ENCODE measurements around the gene PALM2AKAP2.

Gene PALM2AKAP2

DNA sequence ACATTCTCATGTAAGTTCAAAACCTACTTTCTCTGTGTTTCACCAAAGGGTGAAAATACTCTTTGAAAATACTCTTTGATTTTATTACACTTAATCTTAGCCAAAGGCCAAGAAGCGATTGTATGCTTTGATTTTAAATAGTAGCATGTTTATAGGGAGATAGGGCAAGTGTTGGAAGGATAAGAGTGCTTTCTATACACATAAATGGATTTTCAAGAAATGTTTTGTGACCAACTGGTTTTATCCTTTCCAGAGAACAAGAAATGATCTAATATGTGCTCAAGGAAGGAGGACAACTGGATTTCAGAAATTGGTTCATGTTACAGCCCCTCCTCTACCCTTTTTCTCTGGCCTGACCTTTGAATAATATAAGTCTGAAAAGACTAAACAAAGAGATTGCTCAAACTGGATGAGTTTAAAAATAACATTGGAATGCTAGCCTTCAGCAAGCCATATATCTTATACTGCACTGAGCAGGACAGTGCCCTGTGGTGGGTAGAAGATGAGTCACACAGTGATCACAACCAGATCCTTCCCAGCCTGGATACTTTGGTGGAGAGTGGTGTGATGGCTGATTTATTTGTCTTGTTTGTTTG lies 13.1 kb downstream of the PALM2AKAP2 start:
- no peak overlapping the region for H3K4me3 ChIP-seq (ENCODE audit: low read depth, low read length)
- no peak for DNase-seq (ENCODE audit: low read depth)
- TF ChIP-seq, protein P1, sequence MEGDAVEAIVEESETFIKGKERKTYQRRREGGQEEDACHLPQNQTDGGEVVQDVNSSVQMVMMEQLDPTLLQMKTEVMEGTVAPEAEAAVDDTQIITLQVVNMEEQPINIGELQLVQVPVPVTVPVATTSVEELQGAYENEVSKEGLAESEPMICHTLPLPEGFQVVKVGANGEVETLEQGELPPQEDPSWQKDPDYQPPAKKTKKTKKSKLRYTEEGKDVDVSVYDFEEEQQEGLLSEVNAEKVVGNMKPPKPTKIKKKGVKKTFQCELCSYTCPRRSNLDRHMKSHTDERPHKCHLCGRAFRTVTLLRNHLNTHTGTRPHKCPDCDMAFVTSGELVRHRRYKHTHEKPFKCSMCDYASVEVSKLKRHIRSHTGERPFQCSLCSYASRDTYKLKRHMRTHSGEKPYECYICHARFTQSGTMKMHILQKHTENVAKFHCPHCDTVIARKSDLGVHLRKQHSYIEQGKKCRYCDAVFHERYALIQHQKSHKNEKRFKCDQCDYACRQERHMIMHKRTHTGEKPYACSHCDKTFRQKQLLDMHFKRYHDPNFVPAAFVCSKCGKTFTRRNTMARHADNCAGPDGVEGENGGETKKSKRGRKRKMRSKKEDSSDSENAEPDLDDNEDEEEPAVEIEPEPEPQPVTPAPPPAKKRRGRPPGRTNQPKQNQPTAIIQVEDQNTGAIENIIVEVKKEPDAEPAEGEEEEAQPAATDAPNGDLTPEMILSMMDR (IDR thresholded peaks at IDR 0.05; ENCODE audit: low read depth, low read length, missing control alignments): no peak

DNA sequence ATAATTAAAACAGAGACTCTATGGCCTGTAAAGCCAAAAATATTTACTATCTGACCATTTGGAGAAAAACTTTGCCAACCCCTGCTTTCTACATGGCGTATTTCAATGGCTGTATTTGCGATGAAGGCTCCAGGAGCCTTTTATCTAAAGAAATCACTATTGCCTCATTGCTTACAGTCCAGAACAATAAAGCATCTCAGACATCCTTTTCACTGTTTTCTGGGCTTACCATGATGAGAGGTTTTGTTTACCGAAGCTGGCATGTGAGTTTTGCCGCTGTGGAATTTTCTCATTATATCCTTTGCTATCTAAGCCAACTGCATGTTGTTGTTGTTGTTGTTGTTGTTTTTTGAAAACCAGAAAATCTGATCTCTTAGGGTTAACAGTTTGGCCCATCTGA lies 13.9 kb downstream of the PALM2AKAP2 start:
- TF ChIP-seq, protein P1 (IDR thresholded peaks at IDR 0.05; ENCODE audit: low read depth, low read length, missing control alignments): no peak
- no peak overlapping the region for H3K4me3 ChIP-seq (ENCODE audit: low read depth, low read length)
- DNase-seq (ENCODE audit: low read depth): no peak

DNA sequence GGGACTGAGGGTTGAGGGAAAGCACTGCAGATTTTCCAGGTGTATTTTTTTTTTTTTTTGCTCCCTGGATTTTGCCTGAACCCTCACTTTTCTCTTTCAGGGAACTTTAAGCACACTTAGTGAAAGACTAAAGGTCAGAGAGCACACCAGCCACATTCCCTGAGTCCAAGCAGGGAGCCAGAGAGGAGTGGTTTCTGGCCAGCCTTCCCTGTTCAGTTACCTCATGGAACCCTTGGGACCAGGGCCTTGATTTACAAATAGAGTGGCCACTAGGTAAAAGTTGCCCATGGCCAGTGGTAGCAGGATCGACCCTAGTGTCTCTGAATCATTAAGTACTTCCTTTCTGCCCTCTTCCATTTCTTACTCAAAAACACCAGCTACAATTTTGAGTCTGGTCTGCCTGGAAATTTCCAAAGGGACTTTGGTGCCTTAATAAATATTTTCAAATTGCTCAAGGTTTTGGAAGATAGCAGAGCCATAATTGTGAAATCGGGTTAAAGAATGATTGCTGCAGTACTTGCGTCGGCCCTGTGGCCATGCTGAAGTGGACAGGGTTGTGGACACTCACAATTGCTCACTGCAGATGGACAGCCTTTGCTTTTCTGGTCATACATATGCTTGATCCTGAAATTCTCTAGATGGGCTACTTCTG lies 14.5 kb downstream of the PALM2AKAP2 start:
- TF ChIP-seq, protein P1 (IDR thresholded peaks at IDR 0.05; ENCODE audit: low read depth, low read length, missing control alignments): no peak
- no peak for DNase-seq (ENCODE audit: low read depth)
- H3K4me3 ChIP-seq (ENCODE audit: low read depth, low read length): no peak overlapping the region

DNA sequence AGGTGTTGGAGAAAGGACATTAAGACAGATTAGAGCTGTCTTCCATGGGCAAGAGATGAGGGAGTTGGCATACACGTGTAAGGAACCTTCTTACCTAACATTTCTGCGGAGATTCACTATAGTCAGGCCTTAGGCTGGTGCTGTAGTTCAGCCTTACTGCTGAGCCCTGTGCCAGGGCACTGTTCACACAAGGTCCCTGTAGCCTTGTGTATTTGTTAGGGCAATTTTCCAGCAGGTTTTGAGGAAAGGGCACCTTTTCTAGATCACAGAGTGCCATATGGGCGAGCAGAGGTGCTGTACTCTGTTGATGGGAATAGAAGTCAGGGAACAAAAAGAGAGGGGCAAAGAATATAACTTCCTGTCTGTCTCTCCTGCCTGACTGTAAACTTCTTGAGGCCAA lies 15.6 kb downstream of the PALM2AKAP2 start:
- no peak overlapping the region for H3K4me3 ChIP-seq (ENCODE audit: low read depth, low read length)
- TF ChIP-seq, protein P1 (IDR thresholded peaks at IDR 0.05; ENCODE audit: low read depth, low read length, missing control alignments): no peak
- no peak for DNase-seq (ENCODE audit: low read depth)

DNA sequence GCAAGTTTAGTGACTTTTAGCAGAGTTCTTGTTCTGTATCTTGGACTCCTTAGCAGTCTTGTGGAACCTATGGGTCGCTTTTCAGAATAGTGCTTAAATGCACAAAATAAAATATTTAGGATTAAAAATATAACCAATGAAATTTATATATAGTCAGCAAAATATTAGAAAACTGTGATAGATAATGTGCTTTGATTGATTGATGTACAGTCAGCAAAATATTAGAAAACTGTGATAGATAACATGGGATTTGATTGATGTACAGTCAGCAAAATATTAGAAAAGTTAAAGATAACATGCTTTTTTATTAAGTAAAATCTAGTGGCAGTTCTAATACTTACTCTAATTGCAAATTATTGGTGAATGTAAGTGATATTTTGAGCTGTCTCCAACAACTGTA lies 16.1 kb downstream of the PALM2AKAP2 start:
- DNase-seq (ENCODE audit: low read depth): no peak
- TF ChIP-seq, protein P1 (IDR thresholded peaks at IDR 0.05; ENCODE audit: low read depth, low read length, missing control alignments): no peak
- no peak overlapping the region for H3K4me3 ChIP-seq (ENCODE audit: low read depth, low read length)

DNA sequence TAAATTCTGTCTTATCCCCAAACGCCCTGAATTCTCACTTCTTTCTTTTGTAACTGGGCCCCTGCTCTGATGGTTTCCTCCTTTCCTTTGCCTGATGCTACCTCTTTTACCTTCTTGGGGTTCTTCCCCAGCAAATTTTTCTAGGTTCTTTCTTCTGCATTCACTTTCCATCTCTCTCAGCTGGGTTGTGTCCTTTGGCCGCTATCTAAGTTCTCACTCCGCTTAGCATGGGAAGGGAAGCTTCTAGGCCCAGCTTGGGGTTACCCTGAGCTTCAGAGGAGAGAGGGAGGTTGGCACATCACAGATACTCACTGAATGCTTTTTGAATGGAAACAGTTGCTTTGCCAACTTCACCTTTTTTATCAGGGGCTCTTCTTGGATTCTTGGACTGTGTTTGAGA lies 17.0 kb downstream of the PALM2AKAP2 start:
- TF ChIP-seq, protein P1 (IDR thresholded peaks at IDR 0.05; ENCODE audit: low read depth, low read length, missing control alignments): no peak
- no peak overlapping the region for H3K4me3 ChIP-seq (ENCODE audit: low read depth, low read length)
- DNase-seq (ENCODE audit: low read depth): no peak

DNA sequence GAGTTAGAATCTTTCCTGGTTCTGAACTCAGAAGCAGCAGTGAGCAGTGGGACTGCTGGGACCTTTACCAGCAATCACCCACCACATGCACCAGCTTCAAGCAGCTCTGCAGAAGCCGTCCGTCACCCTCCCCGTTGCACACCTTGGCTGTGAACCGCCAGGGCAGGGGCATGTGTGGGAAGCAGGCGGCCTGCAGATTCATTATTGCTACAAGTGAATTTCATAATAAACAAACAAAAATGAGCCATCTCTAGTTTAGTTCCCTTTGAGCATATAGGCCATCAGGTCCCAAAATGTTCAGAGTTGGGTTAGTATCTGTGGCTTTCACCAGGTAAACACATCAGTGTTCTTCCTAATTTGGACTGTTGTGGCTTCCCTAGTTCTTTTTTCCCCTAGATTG lies 17.5 kb downstream of the PALM2AKAP2 start:
- H3K4me3 ChIP-seq (ENCODE audit: low read depth, low read length): no peak overlapping the region
- TF ChIP-seq, protein P1 (IDR thresholded peaks at IDR 0.05; ENCODE audit: low read depth, low read length, missing control alignments): no peak
- DNase-seq (ENCODE audit: low read depth): no peak

All from GM12864 (cell line).